ENCODE data around the gene AKR1A1.
A peak's percentile ranks its signal among the peaks of the same experiment; 100 is the strongest.

Gene AKR1A1

GRCh38 chr1:45563843-45564242 lies 13.2 kb downstream of the AKR1A1 start:
- no peak for DNase-seq (ENCODE audit: low spot score)
- Histone ChIP-seq H3K27ac (replicated peaks; ENCODE audit: low read length) (no peak overlapping the region), H2BK120ac (ENCODE audit: low read depth, low read length) (no peak overlapping the region), H3K36me3 (replicated peaks in 1 of 2; ENCODE audit: control insufficient read depth in 2 of 2, insufficient read depth in 2 of 2, low read length in 2 of 2) (peaks cover 46 to 79% of the 10 kb centered on the region in 2 donors), H4K91ac (ENCODE audit: low read depth, low read length, poor library complexity) (no peak overlapping the region), H3K23ac (ENCODE audit: low read depth, low read length, poor library complexity) (no peak overlapping the region), H3K9ac (ENCODE audit: low read depth, low read length, poor library complexity) (no peak overlapping the region), H2AK5ac (ENCODE audit: low read depth, low read length) (no peak overlapping the region), H3K14ac (ENCODE audit: low read length) (no peak overlapping the region), H3K27me3 (ENCODE audit: control insufficient read depth in 3 of 3, insufficient read depth in 3 of 3, low read depth in 1 of 3, low read length in 3 of 3) (no peaks in the 10 kb centered on the region), H2BK15ac (ENCODE audit: low read length) (no peak overlapping the region), H3K79me1 (ENCODE audit: low read depth, low read length) (peaks cover 2% of the 10 kb centered on the region), H2BK12ac (ENCODE audit: low read length) (no peak overlapping the region), H3K4me3 (ENCODE audit: low read length in 2 of 2) (no peak overlapping the region), H3K18ac (ENCODE audit: low read length) (no peak overlapping the region), H3K4ac (ENCODE audit: low read length) (no peak overlapping the region), H3K4me1 (ENCODE audit: control insufficient read depth in 2 of 2, insufficient read depth in 1 of 2, low read depth in 1 of 2, low read length in 2 of 2) (no peaks in the 10 kb centered on the region), H3K9me3 (replicated peaks in 1 of 2; ENCODE audit: control insufficient read depth in 2 of 2, insufficient read depth in 1 of 2, low read depth in 1 of 2, low read length in 2 of 2) (no peaks in the 10 kb centered on the region), H3K4me2 (ENCODE audit: insufficient read depth, low read length, poor library complexity, severe bottlenecking) (no peak overlapping the region), H4K8ac (ENCODE audit: low read depth, low read length) (no peak overlapping the region), H2AFZ (ENCODE audit: low read length) (no peak overlapping the region), H2BK5ac (ENCODE audit: low read length) (no peak overlapping the region)
- WGBS, 2 donors (ENCODE audit: extremely low coverage in 2 of 2, insufficient read length in 2 of 2, insufficient replicate concordance in 1 of 2): no CpG with 5 or more reads among the region's 2 CpGs

GRCh38 chr1:45566722-45567121 lies 16.1 kb downstream of the AKR1A1 start:
- no peaks in the 10 kb centered on the region for H3K79me1 ChIP-seq (ENCODE audit: low read depth, low read length)
- H2BK15ac ChIP-seq (ENCODE audit: low read length): no peak overlapping the region
- no peak for DNase-seq (ENCODE audit: low spot score)

GRCh38 chr1:45567911-45568310 lies 17.3 kb downstream of the AKR1A1 start:
- H3K9me3 ChIP-seq (replicated peaks in 1 of 2; ENCODE audit: control insufficient read depth in 2 of 2, insufficient read depth in 1 of 2, low read depth in 1 of 2, low read length in 2 of 2): no peaks in the 10 kb centered on the region
- H3K27me3 ChIP-seq (ENCODE audit: control insufficient read depth in 3 of 3, insufficient read depth in 3 of 3, low read depth in 1 of 3, low read length in 3 of 3): no peaks in the 10 kb centered on the region
- no peak overlapping the region for H3K9ac ChIP-seq (ENCODE audit: low read depth, low read length, poor library complexity)
- no peak overlapping the region for H2AK5ac ChIP-seq (ENCODE audit: low read depth, low read length)
- no peak overlapping the region for H4K8ac ChIP-seq (ENCODE audit: low read depth, low read length)
- no peak overlapping the region for H3K23ac ChIP-seq (ENCODE audit: low read depth, low read length, poor library complexity)
- H4K91ac ChIP-seq (ENCODE audit: low read depth, low read length, poor library complexity): no peak overlapping the region
- peaks cover 47 to 75% of the 10 kb centered on the region in 2 donors for H3K36me3 ChIP-seq (replicated peaks in 1 of 2; ENCODE audit: control insufficient read depth in 2 of 2, insufficient read depth in 2 of 2, low read length in 2 of 2)
- no peak overlapping the region for H3K4ac ChIP-seq (ENCODE audit: low read length)
- H2BK5ac ChIP-seq (ENCODE audit: low read length): no peak overlapping the region
- H3K18ac ChIP-seq (ENCODE audit: low read length): no peak overlapping the region
- WGBS, 2 donors (ENCODE audit: extremely low coverage in 2 of 2, insufficient read length in 2 of 2, insufficient replicate concordance in 1 of 2): no CpG with 5 or more reads among the region's 7 CpGs
- H3K79me1 ChIP-seq (ENCODE audit: low read depth, low read length): no peaks in the 10 kb centered on the region
- DNase-seq (ENCODE audit: low spot score): no peak
- no peak overlapping the region for H2AFZ ChIP-seq (ENCODE audit: low read length)
- no peak overlapping the region for H2BK120ac ChIP-seq (ENCODE audit: low read depth, low read length)
- no peak overlapping the region for H2BK12ac ChIP-seq (ENCODE audit: low read length)
- no peaks in the 10 kb centered on the region for H3K4me1 ChIP-seq (ENCODE audit: control insufficient read depth in 2 of 2, insufficient read depth in 1 of 2, low read depth in 1 of 2, low read length in 2 of 2)
- H2BK15ac ChIP-seq (ENCODE audit: low read length): no peak overlapping the region
- H3K4me2 ChIP-seq (ENCODE audit: insufficient read depth, low read length, poor library complexity, severe bottlenecking): no peak overlapping the region
- H3K14ac ChIP-seq (ENCODE audit: low read length): no peak overlapping the region
- no peak overlapping the region for H3K4me3 ChIP-seq (ENCODE audit: low read length in 2 of 2)
- no peak overlapping the region for H3K27ac ChIP-seq (replicated peaks; ENCODE audit: low read length)

More at GRCh38 chr1:45566722-45567121, 16.1 kb downstream of the AKR1A1 start:
- peak overlapping the region; percentile 0 for H3K23ac ChIP-seq (ENCODE audit: low read depth, low read length, poor library complexity)
- H3K9me3 ChIP-seq (replicated peaks in 1 of 2; ENCODE audit: control insufficient read depth in 2 of 2, insufficient read depth in 1 of 2, low read depth in 1 of 2, low read length in 2 of 2): no peaks in the 10 kb centered on the region
- no peaks in the 10 kb centered on the region for H3K27me3 ChIP-seq (ENCODE audit: control insufficient read depth in 3 of 3, insufficient read depth in 3 of 3, low read depth in 1 of 3, low read length in 3 of 3)
- no CpG with 5 or more reads among the region's 5 CpGs for WGBS, 2 donors (ENCODE audit: extremely low coverage in 2 of 2, insufficient read length in 2 of 2, insufficient replicate concordance in 1 of 2)
- no peak overlapping the region for H4K8ac ChIP-seq (ENCODE audit: low read depth, low read length)
- H2AFZ ChIP-seq (ENCODE audit: low read length): no peak overlapping the region
- no peak overlapping the region for H3K4ac ChIP-seq (ENCODE audit: low read length)
- no peak overlapping the region for H2BK120ac ChIP-seq (ENCODE audit: low read depth, low read length)
- no peak overlapping the region for H3K18ac ChIP-seq (ENCODE audit: low read length)
- H3K4me1 ChIP-seq (ENCODE audit: control insufficient read depth in 2 of 2, insufficient read depth in 1 of 2, low read depth in 1 of 2, low read length in 2 of 2): no peaks in the 10 kb centered on the region
- H2BK12ac ChIP-seq (ENCODE audit: low read length): no peak overlapping the region
- H3K27ac ChIP-seq (replicated peaks; ENCODE audit: low read length): no peak overlapping the region
- H2AK5ac ChIP-seq (ENCODE audit: low read depth, low read length): no peak overlapping the region
- no peak overlapping the region for H3K9ac ChIP-seq (ENCODE audit: low read depth, low read length, poor library complexity)
- peaks cover 51 to 84% of the 10 kb centered on the region in 2 donors for H3K36me3 ChIP-seq (replicated peaks in 1 of 2; ENCODE audit: control insufficient read depth in 2 of 2, insufficient read depth in 2 of 2, low read length in 2 of 2)
- no peak overlapping the region for H2BK5ac ChIP-seq (ENCODE audit: low read length)
- no peak overlapping the region for H4K91ac ChIP-seq (ENCODE audit: low read depth, low read length, poor library complexity)
- H3K4me3 ChIP-seq (ENCODE audit: low read length in 2 of 2): no peak overlapping the region
- H3K4me2 ChIP-seq (ENCODE audit: insufficient read depth, low read length, poor library complexity, severe bottlenecking): no peak overlapping the region
- H3K14ac ChIP-seq (ENCODE audit: low read length): no peak overlapping the region

- H2BK12ac ChIP-seq (ENCODE audit: low read length): no peak overlapping the region
- H2BK120ac ChIP-seq (ENCODE audit: low read depth, low read length): no peak overlapping the region
- H3K4me3 ChIP-seq (ENCODE audit: low read length in 2 of 2): no peak overlapping the region
- no peaks in the 10 kb centered on the region for H3K27me3 ChIP-seq (ENCODE audit: control insufficient read depth in 3 of 3, insufficient read depth in 3 of 3, low read depth in 1 of 3, low read length in 3 of 3)
- H3K79me1 ChIP-seq (ENCODE audit: low read depth, low read length): no peaks in the 10 kb centered on the region
- H2BK15ac ChIP-seq (ENCODE audit: low read length): no peak overlapping the region
- peak overlapping the region; percentile 35 for H3K23ac ChIP-seq (ENCODE audit: low read depth, low read length, poor library complexity)
- H3K36me3 ChIP-seq (replicated peaks in 1 of 2; ENCODE audit: control insufficient read depth in 2 of 2, insufficient read depth in 2 of 2, low read length in 2 of 2): peaks cover 47 to 70% of the 10 kb centered on the region in 2 donors
- no peak overlapping the region for H2BK5ac ChIP-seq (ENCODE audit: low read length)
- H3K9ac ChIP-seq (ENCODE audit: low read depth, low read length, poor library complexity): no peak overlapping the region
- WGBS, 2 donors (ENCODE audit: extremely low coverage in 2 of 2, insufficient read length in 2 of 2, insufficient replicate concordance in 1 of 2): no CpG with 5 or more reads among the region's 4 CpGs
- H3K4me2 ChIP-seq (ENCODE audit: insufficient read depth, low read length, poor library complexity, severe bottlenecking): no peak overlapping the region
- H4K91ac ChIP-seq (ENCODE audit: low read depth, low read length, poor library complexity): no peak overlapping the region
- no peak overlapping the region for H4K8ac ChIP-seq (ENCODE audit: low read depth, low read length)
- H2AFZ ChIP-seq (ENCODE audit: low read length): no peak overlapping the region
- H3K27ac ChIP-seq (replicated peaks; ENCODE audit: low read length): no peak overlapping the region
- H2AK5ac ChIP-seq (ENCODE audit: low read depth, low read length): no peak overlapping the region
- no peak overlapping the region for H3K4ac ChIP-seq (ENCODE audit: low read length)
- no peaks in the 10 kb centered on the region for H3K9me3 ChIP-seq (replicated peaks in 1 of 2; ENCODE audit: control insufficient read depth in 2 of 2, insufficient read depth in 1 of 2, low read depth in 1 of 2, low read length in 2 of 2)
- no peak overlapping the region for H3K14ac ChIP-seq (ENCODE audit: low read length)
- no peak overlapping the region for H3K18ac ChIP-seq (ENCODE audit: low read length)
- DNase-seq (ENCODE audit: low spot score): no peak
- peaks cover 0 to 2% of the 10 kb centered on the region in 2 donors for H3K4me1 ChIP-seq (ENCODE audit: control insufficient read depth in 2 of 2, insufficient read depth in 1 of 2, low read depth in 1 of 2, low read length in 2 of 2)
Measured at GRCh38 chr1:45568421-45568820, 17.8 kb downstream of the AKR1A1 start.
